OCI-LY3 (cell line): Measurements from ENCODE around the gene PDK1.

Experiments
- CTCF ChIP-seq: fragments of 200-600, 300-600 bp; sonication (generic); IDR thresholded peaks from 2 replicates; pipeline ENCODE4 v1.5.1; 2014; ENCODE audit warnings: antibody characterized with exemption, low read length, low read depth
- EZH2phosphoT487 ChIP-seq: fragments of 200-600 bp; shearing (Covaris generic); IDR thresholded peaks from 2 replicates; pipeline ENCODE4 v1.6.1; 2018; ENCODE audit warnings: antibody characterized with exemption, mixed run types, low read depth

GRCh38 chr2:172655091-172655837 is 99.4 kb downstream of the PDK1 start:
- TF ChIP-seq CTCF (no peak), EZH2phosphoT487 (no peak)
